ENCODE measurements around the gene NPFFR1. TPM values are rescaled to one million over a fixed set of nuclear protein-coding genes. Genes with fewer than 3 reads are reported as not detected.

Gene NPFFR1
- total RNA-seq, 4 donors from 2014 or later: 0.19 to 0.32 TPM; not detected in 2

- Histone ChIP-seq H3K4me3 (no peak overlapping the region), H3K27ac (peak overlapping the region in 3 of 4 donors; percentile 30 to 36 (median 31)), H3K9me3 (no peaks in the 10 kb centered on the region), H3K4me1 (peaks cover 0 to under 1% (median 0%) of the 10 kb centered on the region in 3 donors), H3K36me3 (no peaks in the 10 kb centered on the region), H3K27me3 (no peaks in the 10 kb centered on the region)
- DNase-seq: no peak
- TF ChIP-seq, protein P1, sequence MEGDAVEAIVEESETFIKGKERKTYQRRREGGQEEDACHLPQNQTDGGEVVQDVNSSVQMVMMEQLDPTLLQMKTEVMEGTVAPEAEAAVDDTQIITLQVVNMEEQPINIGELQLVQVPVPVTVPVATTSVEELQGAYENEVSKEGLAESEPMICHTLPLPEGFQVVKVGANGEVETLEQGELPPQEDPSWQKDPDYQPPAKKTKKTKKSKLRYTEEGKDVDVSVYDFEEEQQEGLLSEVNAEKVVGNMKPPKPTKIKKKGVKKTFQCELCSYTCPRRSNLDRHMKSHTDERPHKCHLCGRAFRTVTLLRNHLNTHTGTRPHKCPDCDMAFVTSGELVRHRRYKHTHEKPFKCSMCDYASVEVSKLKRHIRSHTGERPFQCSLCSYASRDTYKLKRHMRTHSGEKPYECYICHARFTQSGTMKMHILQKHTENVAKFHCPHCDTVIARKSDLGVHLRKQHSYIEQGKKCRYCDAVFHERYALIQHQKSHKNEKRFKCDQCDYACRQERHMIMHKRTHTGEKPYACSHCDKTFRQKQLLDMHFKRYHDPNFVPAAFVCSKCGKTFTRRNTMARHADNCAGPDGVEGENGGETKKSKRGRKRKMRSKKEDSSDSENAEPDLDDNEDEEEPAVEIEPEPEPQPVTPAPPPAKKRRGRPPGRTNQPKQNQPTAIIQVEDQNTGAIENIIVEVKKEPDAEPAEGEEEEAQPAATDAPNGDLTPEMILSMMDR (IDR thresholded peaks at IDR 0.05): no peak
- TF ChIP-seq POLR2A (IDR thresholded peaks at IDR 0.05): no peak
- intact Hi-C loops (cut with DNase I): no loop called here
- WGBS, 2 donors: 46 to 47% methylated on average over 3 of the region's 3 CpGs
Observed at GRCh38 chr10:70302292-70302691, 18.5 kb upstream of the NPFFR1 start.

DNA sequence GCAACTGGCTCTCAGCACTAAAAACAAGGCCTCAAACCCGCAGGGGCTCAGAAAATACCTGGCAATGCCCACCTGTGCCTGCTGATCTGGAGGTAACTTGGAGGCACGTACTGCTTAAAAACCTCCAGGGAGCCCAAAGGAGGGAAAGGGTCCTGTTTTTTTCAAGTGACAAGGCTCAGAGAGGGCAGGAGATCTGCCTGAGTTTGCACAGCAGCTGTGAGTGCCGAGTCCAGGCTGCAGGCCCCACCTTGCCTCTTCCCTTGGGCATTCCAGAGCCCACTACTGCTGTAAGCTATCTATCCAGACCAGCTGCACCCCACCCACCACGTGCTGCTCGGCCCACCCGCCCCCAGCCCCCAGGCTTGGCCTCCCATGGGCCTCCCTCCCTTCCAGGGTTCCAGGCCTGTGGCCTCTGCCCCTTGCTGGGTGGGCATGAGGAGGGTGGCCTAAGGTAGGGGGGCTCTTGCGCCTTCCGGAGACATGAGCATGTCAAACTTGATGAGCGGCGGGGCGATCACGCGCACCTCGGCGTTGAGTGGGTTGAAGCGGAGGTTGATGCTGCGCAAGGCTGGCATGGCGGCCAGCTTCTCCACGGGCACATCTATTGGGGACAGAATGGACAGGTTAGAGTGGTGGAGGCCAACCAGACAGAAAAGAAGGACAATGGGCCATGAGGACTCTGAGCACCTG is 17.2 kb upstream of the NPFFR1 start:
- H3K4me3 ChIP-seq: no peak overlapping the region
- no peak for TF ChIP-seq POLR2A (IDR thresholded peaks at IDR 0.05)
- TF ChIP-seq, protein P1 (IDR thresholded peaks at IDR 0.05): no peak
- no peaks in the 10 kb centered on the region for H3K27me3 ChIP-seq
- H3K27ac ChIP-seq: no peak overlapping the region
- WGBS, 2 donors: 92 to 96% methylated on average over 2 to 17 of the region's 19 CpGs
- no peak for DNase-seq
- intact Hi-C loops (cut with DNase I): no loop called here
- no peaks in the 10 kb centered on the region for H3K9me3 ChIP-seq
- no peaks in the 10 kb centered on the region for H3K36me3 ChIP-seq
- H3K4me1 ChIP-seq: peaks cover 4 to 12% (median 6%) of the 10 kb centered on the region in 3 donors

- peaks cover 4 to 18% (median 11%) of the 10 kb centered on the region in 3 donors for H3K4me1 ChIP-seq
- intact Hi-C loops (cut with DNase I): no loop called here
- no peak overlapping the region for H3K4me3 ChIP-seq
- H3K36me3 ChIP-seq: no peaks in the 10 kb centered on the region
- no peaks in the 10 kb centered on the region for H3K27me3 ChIP-seq
- no peak overlapping the region for H3K27ac ChIP-seq
- H3K9me3 ChIP-seq: no peaks in the 10 kb centered on the region
- TF ChIP-seq POLR2A (IDR thresholded peaks at IDR 0.05): no peak
- TF ChIP-seq, protein P1 (IDR thresholded peaks at IDR 0.05): no peak
- 96% methylated on average over 5 of the region's 6 CpGs; no CpG with 5 or more reads in 1 of the 2 donors for WGBS, 2 donors
- no peak for DNase-seq
Observed at GRCh38 chr10:70300461-70300860, 16.7 kb upstream of the NPFFR1 start.

- Histone ChIP-seq H3K27ac (no peak overlapping the region), H3K36me3 (no peaks in the 10 kb centered on the region), H3K4me3 (no peak overlapping the region), H3K9me3 (no peaks in the 10 kb centered on the region), H3K27me3 (no peaks in the 10 kb centered on the region), H3K4me1 (peaks cover 4 to 18% (median 11%) of the 10 kb centered on the region in 3 donors)
- intact Hi-C loops (cut with DNase I): no loop called here
- 71 to 84% methylated on average over 3 to 4 of the region's 7 CpGs for WGBS, 2 donors
- DNase-seq: no peak
- no peak for TF ChIP-seq POLR2A (IDR thresholded peaks at IDR 0.05)
- TF ChIP-seq, protein P1 (IDR thresholded peaks at IDR 0.05): no peak
Observed at GRCh38 chr10:70299876-70300275, 16.1 kb upstream of the NPFFR1 start.

- Histone ChIP-seq H3K4me3 (no peak overlapping the region), H3K36me3 (no peaks in the 10 kb centered on the region), H3K4me1 (peaks cover 4 to 18% (median 11%) of the 10 kb centered on the region in 3 donors), H3K9me3 (no peaks in the 10 kb centered on the region), H3K27me3 (no peaks in the 10 kb centered on the region), H3K27ac (no peak overlapping the region)
- 60 to 63% methylated on average over 4 to 5 of the region's 5 CpGs for WGBS, 2 donors
- intact Hi-C loops (cut with DNase I): no loop called here
- TF ChIP-seq, protein P1 (IDR thresholded peaks at IDR 0.05): no peak
- no peak for TF ChIP-seq POLR2A (IDR thresholded peaks at IDR 0.05)
- DNase-seq: no peak
Observed at GRCh38 chr10:70298393-70298792, 14.6 kb upstream of the NPFFR1 start.

Measured in esophagus squamous epithelium (tissue), 5 donors.